K562 (cell line): Measurements from ENCODE around the gene ABHD16A. TPM values are rescaled to one million over a fixed set of nuclear protein-coding genes. Genes with fewer than 3 reads are reported as not detected.
A peak's percentile ranks its signal among the peaks of the same experiment; 100 is the strongest.

Experiments
- ATAC-seq: fragments of 200-7000 bp; cut with Tn5 transposase; 3 replicates; pipeline ENCODE4 v1.9.1; 2020; ENCODE audit warnings: moderate library complexity
- Bru-seq: library from RNA; stranded (reverse); fragments of 400-500 nt; gene quantifications from one replicate; lab custom pipeline; 2021; lab: Mats Ljungman, UMichigan
- BruChase-seq, 2 experiments: library from RNA; stranded (reverse); fragments of 400-500 nt; gene quantifications; one replicate each; lab custom pipeline; 2021; lab: Mats Ljungman, UMichigan
- BruUV-seq: library from RNA; stranded (reverse); fragments of 400-500 nt; replicated peaks from 2 replicates; lab custom pipeline; 2021; lab: Mats Ljungman, UMichigan
- CTCF ChIA-PET: fragments of 300-600 bp; formaldehyde crosslinking; extraction: SDS; loops from one replicate; lab custom pipeline; 2021; ENCODE audit warnings: low intra/inter-chr PET ratio; lab: Yijun Ruan, JAX
- POLR2A ChIA-PET: fragments of 300-600, 350-650 bp; sonication (Branson Sonifier 250); formaldehyde crosslinking; extraction: SDS; loops from one replicate; lab custom pipeline; 2021; ENCODE audit warnings: antibody characterized with exemption, inconsistent platforms; lab: Yijun Ruan, JAX
- DNase-seq, 4 experiments: peaks; one replicate each; pipeline versions ENCODE4 v3.0.0 to v3.0.0-alpha.2; 2011 to 2018; ENCODE audit warnings: low spot score in 3 of 4, mixed read lengths in 3 of 4; ENCODE audit errors: extremely low read depth in 1 of 4
- FAIRE-seq: peaks from 2 replicates; lab custom pipeline; 2011; peaks lifted over from hg19 to GRCh38; lab: Jason Lieb, UNC
- H2AFZ ChIP-seq: 2 replicates; pipeline ENCODE4 v1.6.0; 2011; ENCODE audit warnings: low read depth, low read length, control low read depth, inconsistent platforms
- H3K27ac ChIP-seq: fragments of 200-600 bp; 3 replicates; pipeline ENCODE4 v1.8.0; 2011; ENCODE audit warnings: low read depth, mild to moderate bottlenecking, control low read depth, inconsistent platforms, low read length, moderate library complexity, mixed read lengths; ENCODE audit errors: extremely low read depth
- H3K27me3 ChIP-seq, 2 experiments: fragments of 300-600 bp in 1 of 2; 2 replicates in 1 of 2; 3 replicates in 1 of 2; pipeline versions ENCODE4 v1.6.0 to v1.8.0; 2011; ENCODE audit warnings: inconsistent platforms in 2 of 2, low read length in 2 of 2, mild to moderate bottlenecking in 1 of 2, mixed read lengths in 1 of 2, moderate library complexity in 1 of 2; ENCODE audit not compliant: control insufficient read depth in 2 of 2, insufficient read depth in 2 of 2
- H3K36me3 ChIP-seq: fragments of 300-600 bp; 3 replicates; pipeline ENCODE4 v1.8.0; 2011; ENCODE audit warnings: mild to moderate bottlenecking, low read length, inconsistent platforms; ENCODE audit not compliant: control insufficient read depth, insufficient read depth
- H3K4me1 ChIP-seq, 2 experiments: fragments of 200-600 bp in 1 of 2; replicated peaks in 1 of 2; 2 replicates in 1 of 2; 3 replicates in 1 of 2; pipeline versions ENCODE4 v1.5.1 to v1.8.0; 2011; ENCODE audit warnings: inconsistent platforms in 2 of 2, low read length in 2 of 2, mild to moderate bottlenecking in 1 of 2, mixed read lengths in 1 of 2, moderate library complexity in 1 of 2; ENCODE audit not compliant: control insufficient read depth in 2 of 2, insufficient read depth in 2 of 2
- H3K4me2 ChIP-seq: 2 replicates; pipeline ENCODE4 v1.6.1; 2011; ENCODE audit warnings: low read length, control low read depth, inconsistent platforms, mixed read lengths; ENCODE audit not compliant: insufficient read depth
- H3K4me3 ChIP-seq: fragments of 200-600 bp; sonication (generic), shearing (Covaris generic); 2 replicates; pipeline ENCODE4 v1.5.1; 2016; ENCODE audit warnings: control low read depth, inconsistent platforms
- H3K79me2 ChIP-seq: fragments of 200-600 bp; 3 replicates; pipeline ENCODE4 v1.8.0; 2011; ENCODE audit warnings: low read length, inconsistent platforms; ENCODE audit not compliant: control insufficient read depth, insufficient read depth
- H3K9ac ChIP-seq, 2 experiments: 2 replicates each; pipeline versions ENCODE4 v1.6.0 to v1.6.1; 2011; ENCODE audit warnings: low read depth in 2 of 2, low read length in 2 of 2, control low read depth in 1 of 2, inconsistent platforms in 1 of 2, mild to moderate bottlenecking in 1 of 2, mixed read lengths in 1 of 2; ENCODE audit not compliant: insufficient read depth in 1 of 2
- H3K9me1 ChIP-seq: one replicate; pipeline ENCODE4 v1.6.0; 2011; ENCODE audit warnings: inconsistent platforms, mild to moderate bottlenecking, low read length, moderate library complexity; ENCODE audit not compliant: control insufficient read depth, insufficient read depth
- H3K9me3 ChIP-seq: replicated peaks from 2 replicates; pipeline ENCODE4 v1.5.1; 2011; ENCODE audit warnings: low read depth, low read length, inconsistent platforms; ENCODE audit not compliant: control insufficient read depth, insufficient read depth
- H4K20me1 ChIP-seq: replicated peaks from 2 replicates; pipeline ENCODE4 v1.6.1; 2011; ENCODE audit warnings: low read length, inconsistent platforms, mixed read lengths; ENCODE audit not compliant: control insufficient read depth, insufficient read depth
- MXI1 ChIP-seq: IDR thresholded peaks from 2 replicates; pipeline ENCODE4 v1.6.1; 2011; ENCODE audit warnings: low read depth, mild to moderate bottlenecking, improper control_type of control experiment, low read length
- NR3C1 ChIP-seq: sonication (generic); formaldehyde crosslinking; IDR thresholded peaks from 2 replicates; pipeline ENCODE4 v1.8.1; 2022; ENCODE audit warnings: missing genetic modification reagents
- RBM14 ChIP-seq: fragments of 200-400 bp; formaldehyde crosslinking; IDR thresholded peaks from 2 replicates; pipeline ENCODE4 v1.6.1; 2018; ENCODE audit warnings: low read depth, mild to moderate bottlenecking, low read length, moderate library complexity, borderline replicate concordance; ENCODE audit not compliant: insufficient read depth
- ZBTB7A ChIP-seq: IDR thresholded peaks from 2 replicates; pipeline ENCODE4 v1.6.1; 2011; ENCODE audit warnings: low read depth, mild to moderate bottlenecking, low read length, moderate library complexity, borderline replicate concordance; ENCODE audit not compliant: control insufficient read depth
- ZNF143 ChIP-seq: sonication (generic); formaldehyde crosslinking; IDR thresholded peaks from 2 replicates; pipeline ENCODE4 v1.9.0; 2022; ENCODE audit warnings: mild to moderate bottlenecking, missing genetic modification reagents
- WGBS: fragments of 100-300 bp; shearing (Covaris generic); methylation state at CpG from one replicate; pipeline ENCODE4 v1.1.6; 2016; ENCODE audit warnings: low coverage, mixed read lengths; ENCODE audit not compliant: insufficient coverage; ENCODE audit errors: missing lambda C conversion rate; 5-methylcytosine and 5-hydroxymethylcytosine counted together
- in situ Hi-C: fragments of 300-500 bp; cut with MboI; formaldehyde crosslinking; loops from 4 replicates; pipeline ENCODE4 v1.15.0; 2018; ENCODE audit warnings: inconsistent platforms, mixed read lengths
- intact Hi-C: fragments of 100-400 bp; cut with micrococcal nuclease; formaldehyde crosslinking; loops from 2 replicates; pipeline ENCODE4 v1.14.2; 2022
- long read RNA-seq, 3 experiments: library from polyadenylated mRNA in 2 of 3; library from RNA in 1 of 3; unstranded in 2 of 3; stranded (forward) in 1 of 3; transcript quantifications; one replicate each; pipeline ENCODE4 v2.0.0, GENCODE V29; 2019 to 2022
- polyA minus RNA-seq, 3 experiments: library from RNA; depleted of rRNA, polyadenylated mRNA; stranded (reverse); fragments of >200 nt; gene quantifications; 2 replicates each; pipeline ENCODE4 v1.2.3, GENCODE V29; 2011
- polyA plus RNA-seq, 8 experiments: library from polyadenylated mRNA; depleted of rRNA in 4 of 8; stranded (reverse) in 5 of 8; unstranded in 3 of 8; fragments of >200 nt; fragmentation: Nextera tagmentation in 2 of 8; fragmentation: Illumina TruSeq in 1 of 8; extraction: Ambion mirVana in 2 of 8; extraction: Trizol in 1 of 8; gene quantifications; 2 replicates each; pipeline versions ENCODE4 v1.2.1 to v1.2.3, GENCODE V29; 2011 to 2014; ENCODE audit warnings: inconsistent platforms in 1 of 8, missing spikeins in 1 of 8
- total RNA-seq, 7 experiments: library from RNA; depleted of rRNA in 6 of 7; stranded (reverse); fragments of >200 nt in 6 of 7; fragmentation: Illumina TruSeq in 2 of 7; extraction: Trizol in 2 of 7; gene quantifications; 2 replicates each; pipeline versions ENCODE4 v1.2.1 to v1.2.3, GENCODE V29; 2011 to 2021; ENCODE audit warnings: low replicate concordance in 1 of 7
- TF ChIP-seq, protein P1 (sequence below): fragments of 450-650 bp; IDR thresholded peaks from 2 replicates; pipeline ENCODE4 v1.6.1; 2016; ENCODE audit warnings: borderline replicate concordance

The ABHD16A gene
- 196 and 413 TPM in 2 replicates for total RNA-seq (2011; cell fraction: chromatin; rRNA removed; ENCODE audit: low replicate concordance)
- 372 and 379 TPM in 2 replicates for total RNA-seq (2011; cell fraction: nucleolus; rRNA removed)
- 265 and 280 TPM in 2 replicates for total RNA-seq (2011; cell fraction: nucleoplasm; rRNA removed)
- 104 and 131 TPM in 2 replicates for total RNA-seq (2014; rRNA removed)
- 61.6 and 75.6 TPM in 2 replicates for total RNA-seq (2014; rRNA removed; fragmentation: Illumina TruSeq; extraction: Trizol)
- 81.6 and 82.8 TPM in 2 replicates for total RNA-seq (2015; rRNA removed; fragmentation: Illumina TruSeq; extraction: Trizol)
- 104 and 106 TPM in 2 replicates for total RNA-seq (2021)
- 113 and 137 TPM in 2 replicates for polyA plus RNA-seq (2011; rRNA removed)
- polyA plus RNA-seq (2011; cell fraction: cytosol; rRNA removed) = 147 and 156 TPM in 2 replicates
- polyA plus RNA-seq (2011; cell fraction: nucleus; rRNA removed) = 475 and 536 TPM in 2 replicates
- polyA plus RNA-seq (2012) = 97.9 and 126 TPM in 2 replicates
- 70.0 and 79.3 TPM in 2 replicates for polyA plus RNA-seq (2014; fragmentation: Illumina TruSeq; extraction: Trizol)
- 10 to 100 TPM; 25.8 to 49.7 TPM for polyA plus RNA-seq (2014; fragmentation: Nextera tagmentation; extraction: Ambion mirVana)
- 120 and 122 TPM in 2 replicates for polyA plus RNA-seq (2014; rRNA removed)
- polyA minus RNA-seq (2011; rRNA and poly(A)+ RNA removed) = 89.1 and 118 TPM in 2 replicates
- polyA minus RNA-seq (2011; cell fraction: cytosol; rRNA and poly(A)+ RNA removed) = 55.6 and 55.8 TPM in 2 replicates
- polyA minus RNA-seq (2011; cell fraction: nucleus; rRNA and poly(A)+ RNA removed) = 117 and 139 TPM in 2 replicates
- percentile 94 among the genes with signal in this experiment for Bru-seq, nascent RNA
- BruChase-seq, experiment 1, labeled RNA remaining after a 2-hour chase = percentile 79 among the genes with signal in this experiment
- percentile 89 among the genes with signal in this experiment for BruChase-seq, experiment 2, labeled RNA remaining after a 6-hour chase
- long read RNA-seq, experiment 1, transcript ABHD16A-201 (20 exons, 2,103 nt) = major isoform, 314 of 377 reads
- long read RNA-seq, experiment 1, partial matches to known transcripts = 18 of 377 reads
- long read RNA-seq, experiment 1, other reads (novel, unspliced or antisense) = 37 of 377 reads
- long read RNA-seq, experiment 2, transcript ABHD16A-201 (20 exons, 2,103 nt) = major isoform, 56 of 125 reads
- long read RNA-seq, experiment 2, partial matches to known transcripts = 24 of 125 reads
- long read RNA-seq, experiment 2, other reads (novel, unspliced or antisense) = 44 of 125 reads
- long read RNA-seq, experiment 3, transcript ABHD16A-201 (20 exons, 2,103 nt) = major isoform, 99 of 126 reads
- long read RNA-seq, experiment 3, partial matches to known transcripts = 10 of 126 reads
- long read RNA-seq, experiment 3, other reads (novel, unspliced or antisense) = 16 of 126 reads

DNA sequence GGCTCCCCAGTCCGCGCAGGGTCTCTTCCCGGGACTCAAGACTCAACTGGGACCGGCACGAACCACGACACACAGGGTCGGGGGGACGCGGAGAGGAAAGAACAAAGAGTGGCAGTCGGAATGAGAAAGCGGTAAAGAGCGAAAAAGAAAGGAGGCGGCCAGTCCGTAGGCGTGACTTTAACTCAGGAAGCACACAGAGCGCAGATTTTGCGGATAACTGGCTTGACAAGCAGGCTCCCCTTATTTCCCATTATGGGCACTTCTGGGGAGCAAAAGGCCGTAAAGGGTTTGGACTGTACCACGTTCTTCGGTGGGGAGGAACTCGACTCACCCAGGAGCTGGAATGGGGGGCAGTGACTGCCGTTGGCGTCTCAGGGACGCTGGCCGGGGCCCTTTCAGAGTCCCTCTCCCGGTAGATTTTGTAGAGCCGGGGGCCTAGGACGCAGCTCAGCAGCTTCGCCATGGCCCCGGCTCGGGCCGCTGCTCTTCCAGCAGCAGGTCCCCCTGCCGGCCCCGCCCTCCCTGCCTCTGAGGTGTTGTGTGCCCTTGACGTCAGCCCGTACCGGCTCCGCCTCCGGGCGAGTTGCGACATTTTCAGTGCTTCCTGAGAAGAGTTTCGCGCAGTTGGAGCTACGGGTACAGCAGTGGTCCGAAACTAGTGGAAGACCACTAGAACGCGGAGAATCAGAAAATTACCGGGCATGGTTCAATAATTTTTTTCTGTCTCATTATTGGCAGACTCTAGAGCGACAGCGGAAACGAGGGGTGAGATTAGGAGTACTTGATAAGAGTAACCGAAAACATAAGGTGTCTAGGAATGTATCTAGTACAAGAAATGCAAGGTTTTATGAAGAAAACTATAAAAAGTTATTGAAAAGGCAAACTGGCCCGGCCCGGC, at the start of gene ABHD16A:
Gene ABHD16A (minus strand): TSS at position 506 of the 898 bp plus-strand sequence. CDS start 43 bp downstream, at position 463.
- 1% methylated on average over 54 of the region's 54 CpGs for WGBS
- DNase-seq = peak; percentile 100
- in situ Hi-C loops = no loop called here
- Histone ChIP-seq H3K4me1 (peaks cover 22 to 34% of the 10 kb centered on the region in 2 experiments), H3K9ac (peak within 1 kb of the TSS; percentile 93 to 96), H3K4me3 (peak within 1 kb of the TSS; percentile 68), H3K36me3 (peaks cover 34% of the 10 kb centered on the region), H4K20me1 (no peaks in the 10 kb centered on the region; the same call in 1 of the 2 replicates), H3K9me3 (no peaks in the 10 kb centered on the region), H3K79me2 (peaks cover 46% of the 10 kb centered on the region), H3K9me1 (no peaks in the 10 kb centered on the region), H3K4me2 (peak within 1 kb of the TSS; percentile 87), H3K27ac (peak within 1 kb of the TSS; percentile 93), H3K27me3 (no peaks in the 10 kb centered on the region), H2AFZ (peak within 1 kb of the TSS; percentile 91)
- TSS peak; percentile 92 for BruUV-seq
- POLR2A ChIA-PET = interaction anchor here (0.5 to 9.7 kb wide), 42 partner anchors 11 to 1269 kb away, joined by 3 to 158 read pairs (median 5); partner anchors contain the start of genes C6orf47, CLIC1, CSNK2B and GPANK1
- peak; percentile 95 for ATAC-seq
- peak; percentile 96 for FAIRE-seq
- intact Hi-C loops = loop anchor here (1.0 to 2.0 kb wide), 3 partner anchors 13 to 38 kb away; partner anchors contain the start of gene GPANK1
- CTCF ChIA-PET = interaction anchor here (1.2 kb wide), 1 partner anchor 13 kb away, joined by 3 read pairs; no protein-coding TSS in a partner anchor
- TF ChIP-seq ZBTB7A (peak; percentile 63; the same call in 1 of the 2 replicates), NR3C1 (CRISPR knock-in tag) (no peak), RBM14 (no peak), MXI1 (peak; percentile 97), ZNF143 (CRISPR knock-in tag) (no peak)
- TF ChIP-seq, protein P1, sequence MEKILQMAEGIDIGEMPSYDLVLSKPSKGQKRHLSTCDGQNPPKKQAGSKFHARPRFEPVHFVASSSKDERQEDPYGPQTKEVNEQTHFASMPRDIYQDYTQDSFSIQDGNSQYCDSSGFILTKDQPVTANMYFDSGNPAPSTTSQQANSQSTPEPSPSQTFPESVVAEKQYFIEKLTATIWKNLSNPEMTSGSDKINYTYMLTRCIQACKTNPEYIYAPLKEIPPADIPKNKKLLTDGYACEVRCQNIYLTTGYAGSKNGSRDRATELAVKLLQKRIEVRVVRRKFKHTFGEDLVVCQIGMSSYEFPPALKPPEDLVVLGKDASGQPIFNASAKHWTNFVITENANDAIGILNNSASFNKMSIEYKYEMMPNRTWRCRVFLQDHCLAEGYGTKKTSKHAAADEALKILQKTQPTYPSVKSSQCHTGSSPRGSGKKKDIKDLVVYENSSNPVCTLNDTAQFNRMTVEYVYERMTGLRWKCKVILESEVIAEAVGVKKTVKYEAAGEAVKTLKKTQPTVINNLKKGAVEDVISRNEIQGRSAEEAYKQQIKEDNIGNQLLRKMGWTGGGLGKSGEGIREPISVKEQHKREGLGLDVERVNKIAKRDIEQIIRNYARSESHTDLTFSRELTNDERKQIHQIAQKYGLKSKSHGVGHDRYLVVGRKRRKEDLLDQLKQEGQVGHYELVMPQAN = peak; percentile 87
